Astrocyte (in vitro differentiated cells and primary cell): ENCODE measurements around the gene LSM12. TPM values are rescaled to one million over a fixed set of nuclear protein-coding genes. Genes with fewer than 3 reads are reported as not detected.

Experiments
- DNase-seq: peaks from one replicate; pipeline ENCODE4 v3.0.0-alpha.2; 2010; ENCODE audit warnings: low read depth
- FAIRE-seq: peaks from 2 replicates; lab custom pipeline; 2011; peaks lifted over from hg19 to GRCh38; lab: Jason Lieb, UNC
- H2AFZ ChIP-seq: 2 replicates; pipeline ENCODE4 v1.6.0; 2012; ENCODE audit warnings: low read depth, low read length, inconsistent platforms
- H3K27ac ChIP-seq: 2 replicates; pipeline ENCODE4 v1.5.1; 2011; ENCODE audit warnings: low read depth, low read length, inconsistent platforms
- H3K27me3 ChIP-seq: 2 replicates; pipeline ENCODE4 v1.6.0; 2011; ENCODE audit warnings: low read length, inconsistent platforms; ENCODE audit not compliant: insufficient read depth
- H3K36me3 ChIP-seq: 2 replicates; pipeline ENCODE4 v1.5.1; 2011; ENCODE audit warnings: low read length, inconsistent platforms; ENCODE audit not compliant: insufficient read depth
- H3K4me1 ChIP-seq: 2 replicates; pipeline ENCODE4 v1.5.1; 2011; ENCODE audit warnings: low read length, inconsistent platforms; ENCODE audit not compliant: insufficient read depth
- H3K4me2 ChIP-seq: 2 replicates; pipeline ENCODE4 v1.6.0; 2012; ENCODE audit warnings: low read length, inconsistent platforms
- H3K4me3 ChIP-seq: 2 replicates; pipeline ENCODE4 v1.5.1; 2011; ENCODE audit warnings: low read depth, mild to moderate bottlenecking, low read length, inconsistent platforms; ENCODE audit not compliant: insufficient read depth
- H3K79me2 ChIP-seq: 2 replicates; pipeline ENCODE4 v1.6.0; 2012; ENCODE audit warnings: mild to moderate bottlenecking, low read length, inconsistent platforms; ENCODE audit not compliant: insufficient read depth
- H3K9ac ChIP-seq: 2 replicates; pipeline ENCODE4 v1.6.0; 2012; ENCODE audit warnings: mild to moderate bottlenecking, low read length, inconsistent platforms
- H3K9me3 ChIP-seq: 2 replicates; pipeline ENCODE4 v1.5.1; 2012; ENCODE audit warnings: low read depth, mild to moderate bottlenecking, low read length, inconsistent platforms; ENCODE audit not compliant: insufficient read depth
- H4K20me1 ChIP-seq: 2 replicates; pipeline ENCODE4 v1.6.0; 2012; ENCODE audit warnings: low read length, inconsistent platforms; ENCODE audit not compliant: insufficient read depth
- H3K27ac Mint-ChIP-seq: one replicate; pipeline ENCODE4 v1.8.0; 2021; ENCODE audit warnings: mild to moderate bottlenecking, mixed read lengths; ENCODE audit not compliant: unreplicated experiment
- H3K27me3 Mint-ChIP-seq: one replicate; pipeline ENCODE4 v1.8.0; 2021; ENCODE audit warnings: low read depth, mixed read lengths; ENCODE audit not compliant: unreplicated experiment
- H3K36me3 Mint-ChIP-seq: one replicate; pipeline ENCODE4 v1.8.0; 2021; ENCODE audit warnings: low read depth, mixed read lengths; ENCODE audit not compliant: unreplicated experiment
- H3K4me1 Mint-ChIP-seq: one replicate; pipeline ENCODE4 v1.8.0; 2021; ENCODE audit warnings: low read depth, mixed read lengths; ENCODE audit not compliant: unreplicated experiment
- H3K4me3 Mint-ChIP-seq: one replicate; pipeline ENCODE4 v1.8.0; 2021; ENCODE audit warnings: mild to moderate bottlenecking, moderate library complexity, mixed read lengths; ENCODE audit not compliant: unreplicated experiment
- H3K9me3 Mint-ChIP-seq: one replicate; pipeline ENCODE4 v1.8.0; 2021; ENCODE audit warnings: mild to moderate bottlenecking, mixed read lengths; ENCODE audit not compliant: unreplicated experiment
- EZH2 ChIP-seq: IDR thresholded peaks from 2 replicates; pipeline ENCODE4 v1.6.1; 2012; ENCODE audit warnings: mild to moderate bottlenecking, low read length, inconsistent platforms; ENCODE audit not compliant: insufficient read depth
- total RNA-seq: library from RNA; stranded (reverse); gene quantifications from 2 replicates; pipeline ENCODE4 v1.2.1, GENCODE V29; 2021
- TF ChIP-seq, protein P1 (sequence below): IDR thresholded peaks from 2 replicates; pipeline ENCODE4 v1.5.1; 2011; ENCODE audit warnings: low read depth, mild to moderate bottlenecking, inconsistent platforms, low read length, moderate library complexity; ENCODE audit not compliant: insufficient read depth

The LSM12 gene
- total RNA-seq, 1 donor from 2014 or later, result 90.5 TPM

DNA sequence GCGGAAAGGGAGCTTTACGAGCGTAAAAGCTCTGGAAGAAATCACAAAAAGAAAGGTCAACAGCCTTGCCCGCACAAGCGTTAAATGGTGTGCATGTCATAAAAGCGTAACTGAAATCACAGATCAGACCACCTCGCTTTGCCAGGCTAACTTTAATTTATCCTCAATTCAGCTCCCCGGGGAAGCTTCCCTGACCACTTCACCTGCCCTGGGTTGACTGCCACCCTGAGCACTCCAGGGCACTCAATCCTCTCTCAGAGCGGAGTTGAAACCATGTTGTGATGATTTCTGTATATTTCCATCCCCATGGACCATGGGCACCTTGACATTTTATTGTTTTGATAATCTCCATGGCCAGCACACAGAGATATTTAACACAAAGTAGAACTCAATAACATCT lies 78.2 kb downstream of the LSM12 start:
- H3K36me3 ChIP-seq, result no peaks in the 10 kb centered on the region

DNA sequence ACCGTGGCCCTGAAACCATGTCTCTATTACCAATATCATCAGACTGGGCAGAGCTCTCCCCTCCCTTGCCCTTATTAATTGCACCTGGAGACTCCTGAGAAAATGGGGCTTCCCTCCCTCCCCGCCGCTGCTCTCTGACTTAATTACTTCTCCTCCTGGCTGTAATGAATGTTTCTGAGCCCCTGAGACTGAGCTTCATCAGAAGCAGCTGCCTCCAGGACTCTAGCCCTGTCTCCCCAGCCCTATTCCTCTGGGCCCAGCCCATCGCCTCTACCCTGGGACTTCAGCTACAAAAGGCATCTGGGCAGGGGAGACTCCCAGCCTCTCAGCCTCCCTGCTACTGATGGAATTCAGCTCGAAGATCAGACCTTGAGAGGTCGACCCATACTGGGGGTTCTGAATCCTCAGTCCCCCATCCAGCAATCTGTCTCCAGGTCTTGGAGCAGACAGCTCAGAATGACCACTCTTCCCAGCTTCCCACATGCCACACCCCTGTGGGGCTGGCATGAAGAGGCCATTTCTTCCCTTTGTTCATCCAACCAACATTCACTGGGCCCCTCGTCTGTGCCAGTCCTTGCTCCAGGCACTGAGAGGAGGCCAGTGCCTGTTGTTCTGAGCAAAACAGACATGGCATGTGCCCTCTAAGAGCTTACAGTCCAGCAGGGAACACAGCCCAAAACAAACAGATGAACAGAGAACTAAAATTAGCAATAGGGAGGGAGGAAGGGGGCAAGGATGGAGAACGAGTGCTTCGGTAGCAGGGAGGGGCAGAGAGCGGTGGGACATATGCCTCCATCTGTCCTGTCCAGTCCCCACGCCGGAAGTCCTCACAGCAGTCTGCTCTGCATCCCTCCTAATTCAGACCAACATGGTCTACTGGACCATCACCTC lies 79.1 kb downstream of the LSM12 start:
- FAIRE-seq (no peak), DNase-seq (no peak)
- no peak overlapping the region for H3K4me3 Mint-ChIP-seq

More for the DNA sequence above, 78.2 kb downstream of the LSM12 start:
- H3K4me3 ChIP-seq, result no peak overlapping the region
- Mint-ChIP-seq H3K27me3 (peaks cover 41% of the 10 kb centered on the region), H3K36me3 (no peaks in the 10 kb centered on the region), H3K27ac (no peak overlapping the region), H3K4me1 (no peaks in the 10 kb centered on the region), H3K9me3 (peaks cover 4% of the 10 kb centered on the region), H3K4me3 (no peak overlapping the region)
- DNase-seq (no peak), FAIRE-seq (no peak)
- H3K4me2 ChIP-seq, result no peak overlapping the region
- H3K9ac ChIP-seq, result no peak overlapping the region
- no peaks in the 10 kb centered on the region for H3K4me1 ChIP-seq
- H3K79me2 ChIP-seq, result no peaks in the 10 kb centered on the region
- no peaks in the 10 kb centered on the region for H3K9me3 ChIP-seq
- H3K27ac ChIP-seq, result no peak overlapping the region
- H3K27me3 ChIP-seq, result peaks cover 29% of the 10 kb centered on the region
- H2AFZ ChIP-seq, result no peak overlapping the region
- no peaks in the 10 kb centered on the region for H4K20me1 ChIP-seq
- TF ChIP-seq, protein P1, sequence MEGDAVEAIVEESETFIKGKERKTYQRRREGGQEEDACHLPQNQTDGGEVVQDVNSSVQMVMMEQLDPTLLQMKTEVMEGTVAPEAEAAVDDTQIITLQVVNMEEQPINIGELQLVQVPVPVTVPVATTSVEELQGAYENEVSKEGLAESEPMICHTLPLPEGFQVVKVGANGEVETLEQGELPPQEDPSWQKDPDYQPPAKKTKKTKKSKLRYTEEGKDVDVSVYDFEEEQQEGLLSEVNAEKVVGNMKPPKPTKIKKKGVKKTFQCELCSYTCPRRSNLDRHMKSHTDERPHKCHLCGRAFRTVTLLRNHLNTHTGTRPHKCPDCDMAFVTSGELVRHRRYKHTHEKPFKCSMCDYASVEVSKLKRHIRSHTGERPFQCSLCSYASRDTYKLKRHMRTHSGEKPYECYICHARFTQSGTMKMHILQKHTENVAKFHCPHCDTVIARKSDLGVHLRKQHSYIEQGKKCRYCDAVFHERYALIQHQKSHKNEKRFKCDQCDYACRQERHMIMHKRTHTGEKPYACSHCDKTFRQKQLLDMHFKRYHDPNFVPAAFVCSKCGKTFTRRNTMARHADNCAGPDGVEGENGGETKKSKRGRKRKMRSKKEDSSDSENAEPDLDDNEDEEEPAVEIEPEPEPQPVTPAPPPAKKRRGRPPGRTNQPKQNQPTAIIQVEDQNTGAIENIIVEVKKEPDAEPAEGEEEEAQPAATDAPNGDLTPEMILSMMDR, result no peak
- TF ChIP-seq EZH2, result no peak

More for the DNA sequence above, 79.1 kb downstream of the LSM12 start:
- Histone ChIP-seq H3K9me3 (no peaks in the 10 kb centered on the region), H3K79me2 (no peaks in the 10 kb centered on the region), H3K9ac (no peak overlapping the region), H2AFZ (no peak overlapping the region), H3K4me2 (no peak overlapping the region), H3K4me3 (no peak overlapping the region), H3K36me3 (no peaks in the 10 kb centered on the region), H3K4me1 (no peaks in the 10 kb centered on the region), H3K27ac (no peak overlapping the region), H3K27me3 (peaks cover 37% of the 10 kb centered on the region), H4K20me1 (no peaks in the 10 kb centered on the region)
- H3K4me1 Mint-ChIP-seq, result no peaks in the 10 kb centered on the region
- peaks cover 50% of the 10 kb centered on the region for H3K27me3 Mint-ChIP-seq
- H3K9me3 Mint-ChIP-seq, result peaks cover 4% of the 10 kb centered on the region
- H3K36me3 Mint-ChIP-seq, result no peaks in the 10 kb centered on the region
- TF ChIP-seq EZH2, result no peak
- TF ChIP-seq, protein P1, result no peak
- no peak overlapping the region for H3K27ac Mint-ChIP-seq
